CD4-positive, alpha-beta T cell (primary cell): ENCODE results near the gene CHRNA7. TPM values are rescaled to one million over a fixed set of nuclear protein-coding genes. Genes with fewer than 3 reads are reported as not detected.

Experiments used
- ATAC-seq: fragments of 200-7000 bp; cut with Tn5 transposase; one replicate; pipeline ENCODE4 v1.10.0; 2022; ENCODE audit warnings: mild to moderate bottlenecking; ENCODE audit not compliant: poor library complexity
- CTCF ChIA-PET: fragments of 350-600 bp; sonication (Branson Sonifier 250); formaldehyde crosslinking; loops from one replicate; lab custom pipeline; 2021; ENCODE audit warnings: antibody characterized with exemption, inconsistent platforms; lab: Charles Lee
- POLR2A ChIA-PET: fragments of 350-600 bp; sonication (Branson Sonifier 250); formaldehyde crosslinking; loops from one replicate; lab custom pipeline; 2021; ENCODE audit warnings: antibody characterized with exemption, inconsistent platforms; lab: Charles Lee
- DNase-seq, 14 experiments: peaks; one replicate each; pipeline ENCODE4 v3.0.0-alpha.2; 2013 to 2020; ENCODE audit warnings: mixed read lengths in 2 of 14
- H3K27ac ChIP-seq, 2 donors: one replicate each; pipeline versions ENCODE4 v1.5.1 to v1.7.0; 2013; ENCODE audit warnings: low read length in 2 of 2, low read depth in 1 of 2, mild to moderate bottlenecking in 1 of 2
- H3K27me3 ChIP-seq, 2 experiments: 1 replicate in 1 of 2; 2 replicates in 1 of 2; pipeline versions ENCODE4 v1.6.1 to v1.7.0; 2013; ENCODE audit warnings: low read length in 2 of 2, control low read depth in 1 of 2, mild to moderate bottlenecking in 1 of 2, moderate library complexity in 1 of 2; ENCODE audit not compliant: insufficient read depth in 2 of 2, control insufficient read depth in 1 of 2
- H3K36me3 ChIP-seq: one replicate; pipeline ENCODE4 v1.6.1; 2013; ENCODE audit warnings: low read length, control low read depth; ENCODE audit not compliant: insufficient read depth
- H3K4me1 ChIP-seq: one replicate; pipeline ENCODE4 v1.6.1; 2013; ENCODE audit warnings: low read length, control low read depth; ENCODE audit not compliant: insufficient read depth
- H3K4me3 ChIP-seq: one replicate; pipeline ENCODE4 v1.5.1; 2013; ENCODE audit warnings: mild to moderate bottlenecking, low read length, moderate library complexity
- H3K9me3 ChIP-seq, 2 experiments: 1 replicate in 1 of 2; 2 replicates in 1 of 2; pipeline versions ENCODE4 v1.6.1 to v1.7.0; 2013; ENCODE audit warnings: low read length in 2 of 2, mild to moderate bottlenecking in 2 of 2, control low read depth in 1 of 2, moderate library complexity in 1 of 2; ENCODE audit not compliant: control insufficient read depth in 1 of 2, insufficient read depth in 1 of 2
- H3K27ac Mint-ChIP-seq: one replicate; pipeline ENCODE4 v1.8.0; 2020; ENCODE audit warnings: mixed read lengths
- H3K27me3 Mint-ChIP-seq: one replicate; pipeline ENCODE4 v1.8.0; 2021; ENCODE audit warnings: mixed read lengths
- H3K36me3 Mint-ChIP-seq: one replicate; pipeline ENCODE4 v1.8.0; 2021; ENCODE audit warnings: low read depth, mixed read lengths
- H3K4me1 Mint-ChIP-seq: one replicate; pipeline ENCODE4 v1.8.0; 2021; ENCODE audit warnings: low read depth, mixed read lengths
- H3K4me3 Mint-ChIP-seq: one replicate; pipeline ENCODE4 v1.8.0; 2020; ENCODE audit warnings: mild to moderate bottlenecking, mixed read lengths
- H3K9me3 Mint-ChIP-seq: one replicate; pipeline ENCODE4 v1.8.0; 2020; ENCODE audit warnings: mixed read lengths
- intact Hi-C, 2 experiments: fragments of 100-400 bp; cut with DNase I in 1 of 2; cut with micrococcal nuclease in 1 of 2; formaldehyde crosslinking; loops; one replicate each; pipeline versions ENCODE4 v1.15.1 to v1.9.0; 2023 to 2025; cut with DNase I, micrococcal nuclease
- total RNA-seq, 174 experiments: library from RNA in 2 of 174; stranded (reverse) in 2 of 174; gene quantifications; one replicate each; pipeline ENCODE4 v1.2.3 and lab custom pipeline; 2021 to 2026
- TF ChIP-seq, protein P1 (sequence below): fragments of 200-600 bp; IDR thresholded peaks from one replicate; pipeline ENCODE4 v1.8.0; 2022; ENCODE audit warnings: antibody characterized with exemption, mild to moderate bottlenecking

Gene CHRNA7
- total RNA-seq, 2 experiments from 2014 or later, result not detected

DNA sequence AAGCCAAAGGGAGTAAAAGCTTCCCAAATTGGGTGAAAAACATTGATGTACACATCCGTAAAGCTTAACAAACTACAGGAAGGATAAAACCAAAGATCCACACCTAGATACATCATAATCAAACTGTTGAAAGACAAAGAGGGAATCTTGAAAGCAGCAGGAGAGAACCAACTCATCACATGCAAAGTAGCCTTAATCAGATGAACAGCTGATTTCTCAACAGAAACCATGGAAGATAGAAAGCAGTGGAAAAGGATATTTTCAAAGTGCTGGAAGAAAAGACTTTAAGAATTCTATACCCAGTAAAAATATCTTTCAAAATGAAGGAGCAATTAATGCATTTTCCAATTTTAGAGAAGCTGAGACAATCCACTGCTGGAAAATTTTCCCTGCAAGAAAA is 36.8 kb downstream of the CHRNA7 start:
- no peaks in the 10 kb centered on the region for H3K4me1 Mint-ChIP-seq
- peaks cover 5% of the 10 kb centered on the region for H3K27me3 Mint-ChIP-seq
- peaks cover 4% of the 10 kb centered on the region for H3K36me3 Mint-ChIP-seq
- Histone ChIP-seq H3K9me3 (peaks cover 17 to 28% of the 10 kb centered on the region in 2 experiments), H3K36me3 (no peaks in the 10 kb centered on the region), H3K4me1 (no peaks in the 10 kb centered on the region), H3K4me3 (no peak overlapping the region), H3K27ac (no peak overlapping the region), H3K27me3 (peaks cover 0 to 11% of the 10 kb centered on the region in 2 experiments)
- TF ChIP-seq, protein P1, sequence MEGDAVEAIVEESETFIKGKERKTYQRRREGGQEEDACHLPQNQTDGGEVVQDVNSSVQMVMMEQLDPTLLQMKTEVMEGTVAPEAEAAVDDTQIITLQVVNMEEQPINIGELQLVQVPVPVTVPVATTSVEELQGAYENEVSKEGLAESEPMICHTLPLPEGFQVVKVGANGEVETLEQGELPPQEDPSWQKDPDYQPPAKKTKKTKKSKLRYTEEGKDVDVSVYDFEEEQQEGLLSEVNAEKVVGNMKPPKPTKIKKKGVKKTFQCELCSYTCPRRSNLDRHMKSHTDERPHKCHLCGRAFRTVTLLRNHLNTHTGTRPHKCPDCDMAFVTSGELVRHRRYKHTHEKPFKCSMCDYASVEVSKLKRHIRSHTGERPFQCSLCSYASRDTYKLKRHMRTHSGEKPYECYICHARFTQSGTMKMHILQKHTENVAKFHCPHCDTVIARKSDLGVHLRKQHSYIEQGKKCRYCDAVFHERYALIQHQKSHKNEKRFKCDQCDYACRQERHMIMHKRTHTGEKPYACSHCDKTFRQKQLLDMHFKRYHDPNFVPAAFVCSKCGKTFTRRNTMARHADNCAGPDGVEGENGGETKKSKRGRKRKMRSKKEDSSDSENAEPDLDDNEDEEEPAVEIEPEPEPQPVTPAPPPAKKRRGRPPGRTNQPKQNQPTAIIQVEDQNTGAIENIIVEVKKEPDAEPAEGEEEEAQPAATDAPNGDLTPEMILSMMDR, result no peak
- DNase-seq, result no peak
- POLR2A ChIA-PET, result no interaction called here
- peaks cover 27% of the 10 kb centered on the region for H3K9me3 Mint-ChIP-seq
- ATAC-seq, result no peak
- CTCF ChIA-PET, result no interaction called here
- H3K4me3 Mint-ChIP-seq, result no peak overlapping the region
- no peak overlapping the region for H3K27ac Mint-ChIP-seq
- intact Hi-C loops, result no loop called here

DNA sequence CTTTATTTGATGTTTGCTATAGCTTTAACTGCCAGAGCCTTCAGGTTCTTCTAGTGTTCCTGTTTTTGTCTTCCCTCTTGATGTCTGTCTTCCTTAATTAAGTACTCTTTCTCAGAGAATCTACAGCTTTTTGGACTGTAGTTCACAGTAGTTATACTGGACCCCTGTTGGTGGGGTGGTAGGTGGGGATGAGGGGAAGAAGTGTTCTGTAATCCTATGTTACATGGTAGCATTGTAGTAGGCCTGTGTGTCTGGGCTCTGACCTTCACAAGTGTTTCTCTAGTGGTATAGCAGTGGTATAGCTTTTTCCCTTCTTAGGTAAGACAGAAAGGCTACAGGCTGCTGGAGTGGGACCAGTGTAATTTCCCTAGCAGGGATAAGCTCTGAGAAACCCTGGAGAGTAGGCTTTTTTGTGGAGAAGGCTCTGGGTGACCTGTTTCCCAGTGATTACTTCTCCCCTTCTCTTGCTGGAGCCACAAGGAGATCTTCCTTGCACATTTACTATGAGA is 59.6 kb downstream of the CHRNA7 start:
- Mint-ChIP-seq H3K4me1 (no peaks in the 10 kb centered on the region), H3K27ac (no peak overlapping the region), H3K27me3 (peaks cover 4% of the 10 kb centered on the region), H3K9me3 (peaks cover 2% of the 10 kb centered on the region), H3K4me3 (no peak overlapping the region), H3K36me3 (no peaks in the 10 kb centered on the region)
- Histone ChIP-seq H3K9me3 (peaks cover 0 to under 1% of the 10 kb centered on the region in 2 experiments), H3K27ac (no peak overlapping the region), H3K27me3 (peaks cover 0 to 3% of the 10 kb centered on the region in 2 experiments), H3K4me3 (no peak overlapping the region), H3K4me1 (no peaks in the 10 kb centered on the region), H3K36me3 (no peaks in the 10 kb centered on the region)
- CTCF ChIA-PET, result interaction anchor here (0.7 kb wide), 1 partner anchor 213 kb away, joined by 3 read pairs; no protein-coding TSS in a partner anchor
- intact Hi-C loops, result loop anchor here in 1 of 2 experiments (10.0 kb wide), 1 partner anchor 55 kb away; the partner anchor contains the start of gene CHRNA7
- TF ChIP-seq, protein P1, result no peak
- no peak for ATAC-seq
- POLR2A ChIA-PET, result no interaction called here
- DNase-seq, result no peak

DNA sequence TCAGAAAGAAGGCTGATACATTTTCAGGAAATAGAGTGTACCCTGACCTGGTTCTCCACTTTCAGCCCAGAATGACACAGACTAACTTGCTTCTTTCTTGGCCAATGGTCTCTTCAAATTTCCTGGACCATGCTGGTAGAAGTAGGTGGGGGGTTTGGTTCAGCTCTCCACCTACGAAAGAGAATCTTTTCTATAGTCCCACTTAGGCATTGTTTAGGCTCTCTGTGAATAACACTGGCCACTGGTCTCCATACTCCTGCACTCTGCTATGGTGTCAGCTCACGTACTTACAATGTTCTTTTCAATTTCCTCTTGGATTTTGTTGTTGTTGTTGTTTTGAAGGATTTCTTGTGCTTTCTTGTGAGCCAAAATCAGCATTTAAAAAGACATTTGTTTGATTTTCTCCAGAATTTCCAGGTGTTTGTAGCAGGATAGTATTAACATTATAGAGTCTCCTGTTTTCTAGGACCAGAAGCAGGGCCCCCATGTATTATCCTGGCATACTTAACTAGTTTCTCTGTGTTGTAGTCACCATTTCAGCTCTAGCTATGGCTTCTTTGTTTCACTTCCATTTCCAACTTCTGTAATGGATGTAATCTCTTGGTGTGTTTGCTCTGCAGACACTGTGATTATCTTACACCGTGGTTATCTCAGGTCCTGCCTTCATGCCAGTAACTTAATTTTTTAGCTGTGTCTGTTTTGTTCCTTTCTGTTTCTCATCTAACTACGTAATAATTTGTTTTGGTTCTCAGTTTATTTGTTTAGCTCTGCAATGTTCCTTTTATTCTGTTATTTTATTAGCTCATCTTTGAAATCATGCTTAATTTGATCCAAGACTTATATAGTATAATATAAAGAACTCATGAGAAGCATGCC is 61.4 kb downstream of the CHRNA7 start:
- intact Hi-C loops, result no loop called here
- Mint-ChIP-seq H3K36me3 (no peaks in the 10 kb centered on the region), H3K27me3 (peaks cover 12% of the 10 kb centered on the region), H3K9me3 (peaks cover 2% of the 10 kb centered on the region), H3K4me1 (no peaks in the 10 kb centered on the region), H3K27ac (no peak overlapping the region), H3K4me3 (no peak overlapping the region)
- no peaks in the 10 kb centered on the region for H3K36me3 ChIP-seq
- DNase-seq (no peak), ATAC-seq (no peak)
- CTCF ChIA-PET, result no interaction called here
- no peak overlapping the region for H3K27ac ChIP-seq
- no peak overlapping the region for H3K4me3 ChIP-seq
- TF ChIP-seq, protein P1, result no peak
- no peaks in the 10 kb centered on the region for H3K9me3 ChIP-seq
- H3K4me1 ChIP-seq, result no peaks in the 10 kb centered on the region
- POLR2A ChIA-PET, result no interaction called here
- peaks cover 0 to 3% of the 10 kb centered on the region in 2 experiments for H3K27me3 ChIP-seq
